Superior temporal gyrus (tissue), 1 donor: Measurements from ENCODE around the gene CCR7.

Experiments
- DNase-seq: peaks from one replicate; pipeline ENCODE4 v3.0.0-alpha.2; 2016; ENCODE audit errors: extremely low spot score

CCR7 gene

GRCh38 chr17:40535924-40536294 is 29.4 kb downstream of the CCR7 start:
- DNase-seq, result no peak

- no peak for DNase-seq
Observed at GRCh38 chr17:40535438-40535837, 29.8 kb downstream of the CCR7 start.

- no peak for DNase-seq
Observed at GRCh38 chr17:40534371-40535189, 30.7 kb downstream of the CCR7 start.

- DNase-seq, result no peak
Observed at GRCh38 chr17:40533896-40534295, 31.4 kb downstream of the CCR7 start.

GRCh38 chr17:40532520-40533253 is 32.6 kb downstream of the CCR7 start:
- DNase-seq, result no peak

GRCh38 chr17:40531051-40531991 is 34.0 kb downstream of the CCR7 start:
- DNase-seq, result no peak

GRCh38 chr17:40530531-40530994 is 34.7 kb downstream of the CCR7 start:
- DNase-seq, result no peak

GRCh38 chr17:40529991-40530390 is 35.3 kb downstream of the CCR7 start:
- DNase-seq, result no peak

GRCh38 chr17:40528692-40529417 is 36.4 kb downstream of the CCR7 start:
- no peak for DNase-seq

GRCh38 chr17:40526668-40527067 is 38.6 kb downstream of the CCR7 start:
- no peak for DNase-seq

- no peak for DNase-seq
Observed at GRCh38 chr17:40525294-40525693, 40.0 kb downstream of the CCR7 start.

GRCh38 chr17:40524243-40524965 is 40.9 kb downstream of the CCR7 start:
- no peak for DNase-seq

GRCh38 chr17:40522961-40523310 is 42.3 kb downstream of the CCR7 start:
- DNase-seq, result no peak

GRCh38 chr17:40522250-40522960 is 42.9 kb downstream of the CCR7 start:
- no peak for DNase-seq

GRCh38 chr17:40520991-40521453 is 44.2 kb downstream of the CCR7 start:
- DNase-seq, result no peak

GRCh38 chr17:40519089-40519775 is 46.0 kb downstream of the CCR7 start:
- DNase-seq, result no peak

GRCh38 chr17:40518401-40519088 is 46.7 kb downstream of the CCR7 start:
- DNase-seq, result no peak

GRCh38 chr17:40517981-40518380 is 47.3 kb downstream of the CCR7 start:
- no peak for DNase-seq

GRCh38 chr17:40517286-40517662 is 48.0 kb downstream of the CCR7 start:
- DNase-seq, result no peak
